ENCODE results near the gene TRIM39.

Gene TRIM39

GRCh38 chr6:30328397-30328796 is 1.7 kb downstream of the TRIM39 start:
- ATAC-seq: no peak

- no peak for ATAC-seq
Observed at GRCh38 chr6:30329331-30329730, 2.6 kb downstream of the TRIM39 start.

- no peak for ATAC-seq
Observed at GRCh38 chr6:30331981-30332380, 5.3 kb downstream of the TRIM39 start.

GRCh38 chr6:30334075-30334783 is 7.5 kb downstream of the TRIM39 start:
- ATAC-seq: no peak

- no peak for ATAC-seq
Observed at GRCh38 chr6:30340589-30341054, 13.9 kb downstream of the TRIM39 start.

- no peak for ATAC-seq
Observed at GRCh38 chr6:30341218-30341617, 14.5 kb downstream of the TRIM39 start.

- no peak for ATAC-seq
Observed at GRCh38 chr6:30341728-30342127, 15.0 kb downstream of the TRIM39 start.

GRCh38 chr6:30344191-30344867 is 17.6 kb downstream of the TRIM39 start:
- ATAC-seq: no peak

GRCh38 chr6:30344868-30345671 is 18.3 kb downstream of the TRIM39 start, which contains the start of gene RPP21:
RPP21 (plus strand) TSS chr6:30345156; CDS start chr6:30345172, 16 bp downstream.
- peak; percentile 98 to 99 for ATAC-seq

GRCh38 chr6:30345852-30346251 is 19.1 kb downstream of the TRIM39 start:
- ATAC-seq: no peak

GRCh38 chr6:30348957-30349356 is 22.2 kb downstream of the TRIM39 start:
- no peak for ATAC-seq

GRCh38 chr6:30349421-30350177 is 22.9 kb downstream of the TRIM39 start:
- no peak for ATAC-seq

- no peak for ATAC-seq
Observed at GRCh38 chr6:30350524-30350923, 23.8 kb downstream of the TRIM39 start.

- ATAC-seq: no peak
Observed at GRCh38 chr6:30352550-30352949, 25.8 kb downstream of the TRIM39 start.

- no peak for ATAC-seq
Observed at GRCh38 chr6:30355281-30355680, 28.6 kb downstream of the TRIM39 start.

- no peak for ATAC-seq
Observed at GRCh38 chr6:30356536-30356935, 29.8 kb downstream of the TRIM39 start.

- peak; percentile 69 to 75 for ATAC-seq
Observed at GRCh38 chr6:30357678-30358540, 31.2 kb downstream of the TRIM39 start.

GRCh38 chr6:30359276-30359675 is 32.5 kb downstream of the TRIM39 start:
- ATAC-seq: no peak

GRCh38 chr6:30360139-30360538 is 33.4 kb downstream of the TRIM39 start:
- no peak for ATAC-seq

GRCh38 chr6:30361661-30362060 is 34.9 kb downstream of the TRIM39 start:
- ATAC-seq: no peak

- ATAC-seq: no peak
Observed at GRCh38 chr6:30363459-30363858, 36.7 kb downstream of the TRIM39 start.

GRCh38 chr6:30364591-30364990 is 37.9 kb downstream of the TRIM39 start:
- ATAC-seq: peak in 1 of 2 donors; percentile 17

All from activated CD4-positive, CD25-positive, alpha-beta regulatory T cell treated with anti-CD3 and anti-CD28 coated beads, Interleukin-2, amount 50 U/mL, for 24 hours (primary cell).